GM18907 (cell line): Measurements from ENCODE around the gene MICAL3.
A peak's percentile ranks its signal among the peaks of the same experiment; 100 is the strongest.

Source experiments
- ATAC-seq: cut with Tn5 transposase; IDR thresholded peaks from one replicate; pipeline ENCODE4 v1.9.1; 2021; ENCODE audit warnings: mild to moderate bottlenecking, moderate library complexity; ENCODE audit not compliant: unreplicated experiment

The MICAL3 gene

DNA sequence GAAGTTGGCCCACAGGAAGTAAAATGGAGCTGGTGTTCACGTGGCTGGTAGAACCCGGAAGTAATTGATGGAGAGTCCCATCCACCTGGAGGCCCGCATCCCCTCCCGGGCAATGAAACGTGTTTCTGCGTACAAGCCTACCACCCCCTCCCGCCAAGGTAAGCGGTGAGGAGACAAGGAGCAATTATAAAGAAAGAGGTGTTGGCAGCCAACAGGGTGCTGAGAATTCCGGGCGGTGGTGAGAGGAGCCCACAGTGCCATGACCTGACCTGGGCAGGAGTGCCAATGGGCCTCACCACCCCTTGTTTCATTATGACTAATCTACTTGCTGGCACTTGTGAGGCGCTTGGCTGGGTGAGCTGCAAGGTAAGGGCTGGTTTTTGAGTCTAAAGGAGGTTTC is 166.3 kb downstream of the MICAL3 start:
- no peak for ATAC-seq

DNA sequence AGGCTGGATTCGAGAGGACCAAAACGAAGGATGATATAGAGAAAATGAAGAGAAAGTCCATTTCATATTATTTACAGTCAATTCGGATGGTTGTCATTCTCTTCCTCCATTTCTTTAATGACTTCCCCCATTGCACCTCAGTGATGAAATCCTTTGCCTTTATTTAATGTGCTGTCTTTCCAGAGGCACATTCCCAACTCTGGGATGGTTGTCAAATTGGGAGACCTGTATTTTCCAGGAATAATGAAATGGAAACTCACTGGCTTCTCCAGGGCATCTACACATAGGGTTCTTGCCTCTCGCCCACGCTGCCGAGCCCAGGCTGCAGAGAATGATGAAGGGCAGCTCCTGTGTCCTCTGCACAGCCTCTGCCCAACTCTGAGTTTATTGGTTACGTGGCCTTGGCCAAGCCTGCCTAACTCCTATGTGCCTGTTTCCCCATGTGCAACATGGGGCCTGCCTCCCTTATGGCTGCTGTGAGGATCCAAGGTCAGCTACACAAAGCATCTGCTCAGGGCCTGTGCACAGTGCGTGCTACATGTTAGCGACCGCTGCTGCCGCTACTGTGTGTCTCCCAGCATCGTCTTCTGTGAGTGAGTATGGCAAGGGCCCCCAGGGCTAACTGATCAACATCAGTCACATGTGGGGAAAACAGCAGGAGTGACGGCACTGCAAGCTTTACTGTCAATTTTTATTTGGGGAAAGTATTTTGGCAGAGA is 168.6 kb downstream of the MICAL3 start:
- no peak for ATAC-seq

DNA sequence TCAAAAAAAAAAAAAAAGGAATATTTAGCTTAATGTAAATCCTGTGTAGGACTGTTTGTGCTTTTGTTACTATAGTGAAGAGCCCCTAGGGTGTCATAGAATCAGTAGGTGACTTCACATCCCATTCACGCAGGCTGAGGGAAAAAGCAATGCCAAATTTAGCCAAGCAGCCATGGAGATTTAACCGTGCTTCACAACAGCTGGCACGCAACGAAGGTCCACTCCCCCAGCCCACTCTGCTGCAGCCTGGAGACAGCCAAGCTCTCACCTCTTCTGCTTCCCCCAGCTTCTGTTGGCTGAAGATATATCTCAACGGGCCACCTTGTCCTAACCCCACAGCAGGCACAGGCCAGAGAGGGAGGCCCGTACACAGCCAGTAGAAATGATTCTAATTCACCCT is 171.3 kb downstream of the MICAL3 start:
- ATAC-seq: no peak

DNA sequence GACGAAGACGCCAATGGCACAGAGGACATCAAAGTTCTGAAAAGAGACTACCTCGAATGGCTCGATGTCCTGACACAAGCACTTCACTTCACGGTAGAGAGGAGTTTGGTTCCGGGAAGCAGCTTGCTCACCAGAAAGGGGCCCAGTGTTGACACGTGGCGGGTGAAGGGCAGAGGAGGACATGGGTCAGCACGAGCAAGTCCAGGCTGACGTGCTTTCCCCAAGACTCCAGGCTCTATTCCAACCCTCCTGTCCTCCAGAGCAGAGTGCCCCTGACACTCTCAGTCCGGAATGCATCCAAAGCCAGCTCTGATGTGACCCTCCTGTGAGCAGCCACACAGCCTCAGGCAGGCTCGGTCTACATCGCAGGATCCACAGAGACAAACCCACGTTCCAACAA is 172.6 kb downstream of the MICAL3 start:
- no peak for ATAC-seq

DNA sequence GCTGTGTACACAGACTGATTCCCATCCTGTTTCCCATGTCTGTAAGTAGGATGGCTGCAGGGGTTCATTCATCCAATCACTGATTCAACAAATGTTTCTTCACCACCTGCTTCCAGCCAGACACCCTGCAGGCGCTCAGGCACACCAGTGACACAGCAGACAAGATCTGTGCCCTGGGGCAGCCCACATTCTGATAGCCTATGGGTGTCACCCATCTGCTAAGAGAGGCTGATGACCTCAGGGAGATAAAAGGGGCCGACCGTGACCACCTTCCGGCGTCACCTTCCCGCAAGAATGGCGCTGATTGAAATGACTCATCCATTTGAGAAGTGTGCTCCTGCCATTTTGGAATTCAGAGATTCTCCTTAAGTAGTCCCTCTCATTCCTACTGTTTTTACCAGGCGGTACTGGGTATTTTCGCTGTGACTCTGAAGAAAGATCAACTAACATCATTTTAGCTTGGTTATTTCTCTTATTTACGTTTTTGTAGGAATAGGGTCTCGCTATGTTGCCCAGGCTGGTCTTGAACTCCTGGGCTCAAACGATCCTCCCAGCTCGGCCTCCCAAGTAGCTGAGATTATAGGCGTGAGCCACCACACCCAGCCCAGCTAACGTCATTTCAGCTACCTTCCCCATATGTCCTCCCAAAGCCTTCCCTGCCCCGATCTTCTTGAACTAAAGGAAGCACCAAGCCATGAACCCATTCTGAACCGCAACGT is 176.8 kb downstream of the MICAL3 start:
- no peak for ATAC-seq

DNA sequence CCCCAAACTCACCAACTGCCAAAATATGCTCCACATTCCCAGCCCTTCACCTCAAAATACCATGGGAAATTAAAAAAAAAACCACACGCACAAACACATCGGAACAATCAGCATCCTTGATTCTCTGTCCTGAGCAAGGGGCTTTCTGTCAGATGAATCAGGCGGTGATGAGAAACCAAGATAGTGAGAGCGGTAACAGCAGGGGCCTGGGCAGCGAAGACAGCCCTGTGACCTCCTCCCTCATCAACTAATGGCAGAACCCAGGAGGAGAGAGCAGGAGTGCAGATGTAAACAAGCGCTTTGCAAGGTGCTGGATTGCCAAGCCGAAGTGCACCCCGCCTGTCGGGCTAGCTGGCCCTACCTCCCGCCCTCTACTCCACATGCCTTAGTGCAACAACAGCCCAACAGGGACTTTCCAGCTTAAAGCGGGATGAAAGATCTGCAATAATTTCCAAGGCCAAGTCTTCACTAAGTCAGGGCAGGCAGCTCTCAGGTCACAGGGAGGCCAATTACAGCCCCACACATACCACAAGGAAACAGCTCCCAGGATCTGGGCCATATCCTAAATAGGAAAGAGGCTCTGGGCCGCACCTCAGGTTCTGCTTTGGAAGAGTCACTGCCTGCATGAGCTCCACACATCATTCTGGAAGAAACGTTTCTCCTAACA is 177.9 kb downstream of the MICAL3 start:
- no peak for ATAC-seq

DNA sequence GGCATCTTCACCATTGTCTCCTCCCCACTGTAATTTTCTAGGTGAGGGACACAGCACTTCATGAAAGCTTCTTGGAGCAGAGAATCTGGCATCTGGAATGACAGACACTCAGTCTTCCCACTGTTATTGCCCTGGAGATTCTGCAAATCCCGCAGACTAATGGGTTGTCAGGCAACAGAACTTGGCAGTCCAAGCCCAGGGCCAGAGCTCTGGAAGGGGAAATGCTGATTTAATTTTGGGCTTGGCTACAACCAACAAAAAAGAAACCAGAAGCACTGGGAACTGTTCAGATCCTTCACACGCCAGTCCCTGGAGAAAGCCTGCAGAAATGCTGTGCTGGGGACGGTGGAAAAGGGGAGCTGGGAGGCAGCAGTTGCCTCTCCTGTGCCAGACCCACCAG is 178.6 kb downstream of the MICAL3 start:
- ATAC-seq: no peak

DNA sequence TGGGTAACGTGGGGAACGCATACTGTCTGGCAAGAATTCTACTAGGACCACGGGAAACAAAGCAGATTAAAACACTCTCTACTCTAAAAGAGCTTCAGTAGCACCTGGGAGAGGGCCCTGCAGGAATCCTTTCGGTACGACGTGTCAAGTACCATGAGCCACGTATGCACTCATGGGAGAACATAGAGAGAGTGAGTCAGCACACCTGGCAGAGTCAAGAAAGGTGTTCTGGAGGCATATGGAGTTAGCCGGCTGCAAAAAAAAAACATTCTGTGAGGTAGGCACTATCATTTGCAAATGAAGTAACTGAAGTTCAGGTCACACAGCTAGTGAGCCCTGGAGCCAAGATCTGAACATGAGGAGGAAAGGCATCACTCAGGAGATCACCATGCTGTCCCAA is 179.0 kb downstream of the MICAL3 start:
- ATAC-seq: no peak

DNA sequence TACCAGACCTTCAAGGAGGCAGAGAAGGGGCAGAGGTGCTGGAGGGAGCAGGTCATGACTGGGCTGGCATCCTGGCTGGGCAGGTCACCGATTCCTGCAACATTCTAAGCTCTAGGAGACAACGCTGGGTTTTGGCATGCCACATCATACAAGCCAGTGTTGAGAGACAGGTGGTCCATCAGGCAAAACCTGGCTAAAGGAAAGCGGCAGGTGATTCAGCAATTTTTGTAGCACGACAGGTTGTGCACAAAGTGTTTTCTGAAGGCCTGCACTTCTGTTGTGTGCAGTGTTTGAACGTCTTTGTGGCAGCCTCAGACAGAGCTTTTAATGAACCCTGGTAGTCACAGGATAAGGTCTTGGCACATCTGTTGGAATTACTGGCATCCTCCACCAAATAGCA is 180.2 kb downstream of the MICAL3 start:
- ATAC-seq: no peak

DNA sequence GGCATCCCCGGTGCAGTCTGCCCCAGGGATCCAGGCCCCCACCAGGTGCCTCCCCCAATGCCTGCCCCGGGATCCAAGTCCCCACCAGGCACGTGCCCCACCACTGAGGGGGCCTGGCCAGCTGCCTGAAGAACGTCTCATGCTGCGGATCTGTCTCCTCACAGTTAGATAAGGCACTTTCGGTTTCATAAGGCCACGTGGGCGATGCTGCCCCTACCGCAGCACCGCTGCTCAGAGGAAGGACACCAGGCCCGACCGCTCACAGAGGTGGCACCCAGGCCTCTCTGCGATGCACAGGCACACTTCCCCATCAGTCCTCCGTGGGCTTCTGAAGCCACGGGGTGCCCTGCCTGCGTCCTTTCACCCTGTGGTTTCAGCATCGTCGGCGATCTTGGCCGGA is 182.0 kb downstream of the MICAL3 start:
- ATAC-seq: no peak

DNA sequence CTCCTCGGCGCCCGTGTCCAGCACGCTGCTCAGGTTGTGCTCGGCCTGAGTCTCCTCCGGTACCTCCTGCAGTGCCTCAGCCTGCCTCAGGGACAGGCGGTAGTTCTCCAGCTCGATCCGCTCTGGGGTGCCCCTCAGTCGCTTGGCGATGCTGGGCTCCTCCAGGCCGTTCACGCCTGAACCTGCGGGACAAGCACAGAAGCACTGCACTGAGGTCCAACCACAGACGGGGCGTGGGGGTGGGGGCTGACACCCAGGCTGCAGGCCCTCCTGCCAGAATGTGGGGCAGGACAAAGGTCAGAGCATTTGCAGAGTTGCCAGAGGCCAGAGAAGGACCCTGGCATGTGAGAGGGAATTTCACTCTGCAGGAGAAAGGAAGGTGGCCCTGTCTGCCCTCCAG is 182.5 kb downstream of the MICAL3 start:
- ATAC-seq: no peak

DNA sequence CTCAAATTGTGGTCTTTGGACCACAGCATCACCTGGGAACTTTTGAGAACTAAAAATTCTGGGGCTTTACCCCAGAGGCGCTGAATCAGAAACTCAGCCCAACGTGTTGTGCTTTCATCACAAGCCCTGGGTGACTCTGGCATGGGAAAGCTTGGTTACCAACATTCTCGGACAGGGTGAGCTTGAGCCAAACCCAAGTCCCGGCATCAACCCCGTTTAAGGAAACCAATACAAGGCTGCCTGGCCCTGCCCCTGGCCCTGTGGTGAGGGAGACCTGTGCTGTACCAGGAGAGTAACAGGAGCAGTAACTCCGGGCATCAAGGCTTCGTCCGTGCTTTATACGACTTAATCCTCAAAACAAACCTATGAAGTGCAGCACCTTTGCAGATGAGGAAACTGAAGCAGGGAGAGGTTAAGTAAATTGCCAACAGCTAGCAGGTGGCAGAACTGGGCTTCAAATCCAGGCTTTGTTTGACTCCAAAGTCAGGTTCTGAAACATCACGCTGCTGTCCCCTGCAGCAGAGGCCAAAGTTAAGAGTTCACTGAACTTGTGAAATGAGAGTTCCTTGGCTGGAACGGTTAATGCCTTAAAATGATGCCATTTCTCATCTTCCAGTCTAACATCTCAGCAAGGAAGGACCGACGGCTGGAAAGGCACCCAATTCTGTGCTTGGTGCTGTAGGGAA is 186.0 kb downstream of the MICAL3 start:
- ATAC-seq: no peak

DNA sequence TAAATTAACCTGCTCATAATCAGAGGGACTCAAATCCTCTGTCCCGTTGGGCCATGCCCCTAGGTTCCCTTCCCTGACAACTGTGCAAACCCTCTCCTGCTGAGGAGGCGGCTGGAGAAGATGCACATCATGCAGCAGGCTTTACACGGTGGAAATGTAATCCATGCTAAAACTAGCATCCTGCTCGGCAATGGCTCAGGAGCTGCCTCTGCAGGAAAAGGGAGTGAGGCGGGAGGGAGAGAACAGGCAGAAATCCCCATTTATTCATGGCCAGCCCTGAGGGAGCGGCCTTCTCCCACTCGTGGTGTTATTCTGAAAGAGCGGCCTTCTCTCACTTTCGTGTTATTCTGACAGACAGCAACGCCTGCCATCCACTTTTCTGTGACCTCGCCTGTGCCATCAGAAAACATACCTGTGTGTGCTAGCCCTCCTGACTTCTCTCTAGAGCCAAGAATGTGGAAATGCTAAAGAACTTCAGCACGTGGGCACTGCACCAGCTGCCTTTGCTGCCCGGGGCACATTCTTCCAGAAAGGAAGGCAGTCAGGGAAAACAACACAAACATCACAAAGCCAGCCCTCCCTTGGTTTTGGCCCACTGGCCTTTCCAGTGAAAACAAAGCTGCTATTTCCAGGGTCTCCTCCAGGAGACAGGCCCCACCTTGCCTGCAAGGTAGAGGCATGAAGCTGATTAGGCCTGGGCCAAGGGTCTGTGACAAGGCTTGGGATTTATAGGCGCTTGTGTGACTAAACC is 187.2 kb downstream of the MICAL3 start:
- no peak for ATAC-seq

DNA sequence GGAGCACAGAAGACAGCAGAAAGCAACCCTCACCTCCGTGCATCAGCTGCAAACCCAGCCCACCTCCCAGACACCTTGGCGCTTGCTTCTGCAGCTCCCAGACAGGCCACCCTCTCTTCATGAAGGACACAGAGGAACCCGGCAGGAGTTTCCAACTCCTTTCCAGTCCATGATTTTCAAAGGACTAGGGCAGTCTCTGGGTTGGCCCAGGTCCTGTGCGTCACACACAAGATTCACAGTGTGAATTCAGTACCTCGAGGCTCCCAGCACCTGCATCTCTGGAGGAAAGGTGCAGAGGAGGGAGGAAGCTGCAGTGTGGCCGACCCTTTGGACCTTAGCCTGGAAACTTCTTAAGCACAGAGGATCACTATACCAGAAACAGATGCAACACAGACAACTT is 189.1 kb downstream of the MICAL3 start:
- no peak for ATAC-seq

DNA sequence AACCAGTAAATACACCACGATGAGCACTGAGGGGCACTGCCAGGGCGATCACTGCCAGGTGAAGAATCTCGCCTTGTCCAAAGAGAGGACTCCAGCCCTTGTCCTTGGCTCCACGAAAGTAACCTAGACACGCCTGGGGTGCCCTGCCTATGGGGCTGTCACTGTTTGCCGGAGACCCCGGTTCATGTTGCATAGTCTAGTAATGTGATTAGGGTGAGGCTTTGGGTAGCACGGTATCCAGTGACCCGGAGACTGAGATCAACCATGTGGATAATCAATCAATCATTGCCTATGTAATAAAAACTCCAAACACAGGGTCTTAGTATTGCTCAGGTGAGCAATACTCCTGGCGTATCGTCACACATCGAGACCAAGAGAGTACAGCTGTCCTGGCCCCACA is 190.9 kb downstream of the MICAL3 start:
- no peak for ATAC-seq

DNA sequence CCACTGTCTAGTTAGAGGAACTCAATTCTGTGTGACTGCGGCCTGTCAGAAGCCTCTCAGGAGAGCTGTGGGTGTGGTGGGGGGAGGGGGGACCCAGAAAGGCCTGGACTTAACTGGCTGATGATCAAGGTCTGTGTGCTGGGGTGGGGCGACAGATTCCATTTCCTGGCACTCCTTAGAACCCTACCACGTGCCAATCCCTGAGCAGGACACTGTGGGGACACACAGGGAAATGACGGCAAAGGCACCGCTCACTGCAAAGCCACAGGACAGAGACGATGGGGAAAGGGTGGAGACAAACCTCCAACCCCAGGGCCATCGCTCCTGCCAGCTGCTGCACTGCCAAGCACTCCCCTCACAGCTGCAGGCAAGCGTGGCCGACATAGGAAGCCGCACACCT is 191.7 kb downstream of the MICAL3 start:
- no peak for ATAC-seq

DNA sequence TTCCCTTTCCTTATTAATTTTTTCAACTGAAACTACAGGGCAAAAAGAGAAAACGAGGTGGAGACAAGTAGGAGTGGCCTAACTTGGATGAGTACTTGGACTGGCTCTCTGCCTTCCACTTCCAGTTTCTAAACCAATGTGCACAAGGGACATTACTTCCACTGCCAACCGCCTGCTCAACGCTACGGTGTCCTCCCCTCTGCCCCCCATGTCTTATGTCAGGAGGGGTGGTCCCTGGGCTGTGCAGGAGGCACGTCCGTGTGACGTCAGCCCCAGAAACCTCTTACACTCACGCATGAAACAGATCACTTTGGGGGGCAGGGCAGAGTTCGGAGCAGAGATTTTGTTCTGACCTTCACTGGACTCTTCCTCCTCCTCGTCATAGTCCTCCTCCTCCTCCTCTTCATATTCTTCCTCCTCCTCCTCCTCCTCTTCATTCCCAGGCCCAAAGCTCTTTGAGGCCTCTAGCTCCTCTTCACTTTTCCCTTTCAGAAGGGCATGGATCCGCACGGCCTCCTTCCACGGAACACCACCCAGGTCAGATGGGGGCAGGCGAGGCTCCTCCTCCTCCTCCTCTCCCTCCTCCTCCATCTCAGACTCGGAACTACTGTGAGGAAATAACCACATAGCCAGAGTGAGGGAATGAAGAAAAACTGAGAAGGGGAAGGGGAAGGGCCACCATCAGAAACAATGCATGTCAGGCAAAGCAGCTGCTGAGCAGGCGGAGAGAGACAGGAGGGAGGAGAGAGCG is 192.7 kb downstream of the MICAL3 start:
- no peak for ATAC-seq

DNA sequence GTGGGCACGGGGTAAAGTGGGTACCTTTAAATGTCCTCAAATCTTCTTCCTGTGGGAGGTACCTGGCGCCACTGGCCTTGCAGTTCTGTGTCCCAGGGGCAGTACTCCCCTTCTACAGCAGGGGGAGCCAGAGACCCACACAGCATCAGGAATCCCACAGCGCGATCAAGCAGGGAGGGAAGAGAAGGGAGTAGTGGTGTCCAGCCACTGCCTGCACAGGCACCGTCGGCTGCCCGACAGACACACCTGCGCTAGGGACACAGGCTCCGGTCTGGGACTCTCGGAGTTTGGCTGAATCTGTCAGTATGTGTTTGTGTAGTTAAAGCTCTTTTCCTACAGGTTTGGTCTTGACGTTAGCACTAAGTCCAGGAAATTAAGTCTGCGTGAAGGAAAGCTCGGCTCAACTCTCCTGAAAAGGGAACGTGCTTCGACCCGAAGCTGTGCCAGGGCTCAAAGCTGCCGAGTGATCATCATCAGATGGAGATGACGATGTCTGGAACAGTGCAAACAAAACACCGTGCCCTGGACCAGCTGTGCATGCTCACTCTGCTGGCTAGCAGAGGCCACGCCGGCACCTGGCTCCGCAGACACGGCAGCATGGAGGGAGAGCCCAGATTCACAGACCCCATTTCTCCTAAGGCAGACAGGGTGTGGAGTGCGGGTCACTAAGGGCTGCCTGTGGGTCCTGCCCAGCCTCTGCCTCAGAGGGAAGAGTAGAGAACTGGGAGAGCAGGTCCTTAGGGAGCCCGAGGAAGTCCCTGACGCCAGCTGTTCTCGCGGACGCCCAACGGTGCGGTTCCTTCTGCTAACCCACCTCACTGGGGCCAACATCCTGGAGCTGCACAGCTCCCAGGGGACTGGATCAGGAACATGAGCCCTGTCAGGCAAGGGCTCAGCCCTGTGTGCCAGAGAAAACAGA is 194.1 kb downstream of the MICAL3 start:
- peak; percentile 60 for ATAC-seq

DNA sequence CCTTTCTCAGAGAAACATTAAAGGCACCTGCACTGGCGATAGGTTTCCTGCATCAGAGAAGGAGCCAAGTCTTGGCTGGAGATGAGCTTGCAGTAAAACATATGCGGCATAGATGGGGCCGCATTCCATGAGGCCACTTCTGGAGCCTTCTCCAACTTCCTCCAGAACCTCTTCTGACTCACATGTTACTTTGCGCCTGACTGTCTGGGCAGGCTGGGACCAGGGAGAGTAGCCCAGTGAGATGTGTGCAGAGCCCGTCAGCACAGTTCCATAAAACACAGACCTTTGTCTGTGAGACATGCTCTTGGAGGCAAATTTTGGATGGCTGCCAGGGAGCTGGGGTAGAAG is 194.7 kb downstream of the MICAL3 start:
- ATAC-seq: no peak
